COLO668 (cell line): ENCODE data around the gene COL13A1.

Experiments used
- DNase-seq: peaks from one replicate; lab custom pipeline; 2025; ENCODE audit not compliant: unreplicated experiment; lab: John Stamatoyannopoulos, UW

The COL13A1 gene

GRCh38 chr10:70007116-70007820, 205.6 kb downstream of the COL13A1 start:
- no peak for DNase-seq
